ENCODE measurements around the gene DEF6. TPM values are rescaled to one million over a fixed set of nuclear protein-coding genes. Genes with fewer than 3 reads are reported as not detected.
A peak's percentile ranks its signal among the peaks of the same experiment; 100 is the strongest.
"Not testable (repeated sequence)": the region's sequence is repeated elsewhere in the genome, so short reads cannot be mapped to it uniquely, and the experiment has no call there.

Gene DEF6
- total RNA-seq, 2 experiments from 2014 or later, result 89.9 to 90.6 TPM

DNA sequence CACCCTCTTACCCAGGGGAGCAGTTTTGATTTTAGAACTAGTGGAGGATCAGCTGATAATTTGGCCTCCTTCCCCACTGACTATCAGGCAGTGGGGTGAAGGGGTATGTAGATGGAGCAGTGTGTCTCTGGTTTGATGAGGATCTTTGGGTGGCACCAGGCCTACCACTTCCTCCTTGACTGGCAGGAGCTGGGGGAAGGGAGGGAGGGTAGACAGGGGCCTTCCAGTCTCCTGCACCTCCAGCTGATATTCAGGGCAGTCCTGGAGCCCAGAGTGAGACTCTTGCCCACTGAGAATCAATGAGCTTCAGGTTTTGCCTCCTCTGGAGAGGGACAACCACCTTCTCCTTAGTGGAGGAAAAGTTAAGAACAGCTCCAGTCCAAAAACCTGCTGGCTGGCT lies 3.2 kb downstream of the DEF6 start:
- intact Hi-C loops (cut with micrococcal nuclease), result no loop called here
- peak overlapping the region; percentile 81 for H3K4me3 Mint-ChIP-seq
- peaks cover 63% of the 10 kb centered on the region for H3K4me1 Mint-ChIP-seq (ENCODE audit: low read depth)

DNA sequence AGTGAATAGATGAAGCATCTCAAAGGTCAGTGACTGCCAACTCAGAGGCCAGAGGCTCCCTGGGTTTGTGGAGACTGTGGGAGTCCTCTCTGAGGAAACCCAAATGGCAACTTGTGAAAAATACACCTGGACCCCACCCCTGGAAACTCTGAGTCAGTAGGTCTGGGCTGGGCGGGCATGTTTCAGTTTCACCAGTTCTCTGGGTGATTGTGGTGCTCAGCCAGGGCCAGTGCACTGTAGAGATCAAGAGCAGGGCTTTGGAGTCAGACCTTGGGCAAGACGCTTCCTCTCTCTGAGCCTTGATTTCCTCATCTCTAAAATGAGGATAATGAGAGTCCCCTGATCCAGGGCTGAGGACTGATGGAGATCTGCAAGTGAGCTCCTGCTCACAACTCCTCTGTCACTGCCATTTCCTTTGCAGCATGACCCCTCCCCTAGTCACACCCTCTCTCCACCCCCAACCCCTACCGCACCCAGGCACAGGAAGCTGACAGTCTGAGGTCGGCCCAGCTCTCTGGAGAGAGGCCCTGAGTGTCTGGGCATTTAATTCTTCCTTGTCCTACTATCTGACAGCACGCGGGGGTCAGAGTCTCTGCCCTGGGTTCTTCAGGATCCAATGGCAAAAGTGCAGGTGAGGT lies 5.1 kb downstream of the DEF6 start:
- H3K9me3 Mint-ChIP-seq, result no peaks in the 10 kb centered on the region
- peaks cover 31% of the 10 kb centered on the region for H3K36me3 Mint-ChIP-seq (ENCODE audit: low read depth)
- peak; percentile 96 for DNase-seq
- peak overlapping the region; percentile 75 for H3K4me3 Mint-ChIP-seq
- H3K27me3 Mint-ChIP-seq (ENCODE audit: low read depth), result no peaks in the 10 kb centered on the region
- intact Hi-C loops (cut with micrococcal nuclease), result loop anchor here (1.0 to 2.0 kb wide), 6 partner anchors 9 to 818 kb away; partner anchors contain the start of genes FANCE and ZNF76
- CTCF ChIA-PET, result interaction anchor here (0.7 to 2.2 kb wide), 5 partner anchors 9 to 149 kb away, joined by 3 to 9 read pairs (median 4); no protein-coding TSS in a partner anchor
- H3K4me1 Mint-ChIP-seq (ENCODE audit: low read depth), result peaks cover 72% of the 10 kb centered on the region
- peak overlapping the region; percentile 94 for H3K27ac Mint-ChIP-seq

More for the DNA sequence above, 3.2 kb downstream of the DEF6 start:
- peak overlapping the region; percentile 94 for H3K27ac Mint-ChIP-seq
- peaks cover 23% of the 10 kb centered on the region for H3K36me3 Mint-ChIP-seq (ENCODE audit: low read depth)
- DNase-seq, result peak; percentile 63
- CTCF ChIA-PET, result interaction anchor here (0.6 to 7.5 kb wide), 4 partner anchors 29 to 239 kb away, joined by 3 to 188 read pairs (median 53); partner anchors contain the start of genes FANCE and RPL10A
- no peaks in the 10 kb centered on the region for H3K27me3 Mint-ChIP-seq (ENCODE audit: low read depth)
- H3K9me3 Mint-ChIP-seq, result no peaks in the 10 kb centered on the region

DNA sequence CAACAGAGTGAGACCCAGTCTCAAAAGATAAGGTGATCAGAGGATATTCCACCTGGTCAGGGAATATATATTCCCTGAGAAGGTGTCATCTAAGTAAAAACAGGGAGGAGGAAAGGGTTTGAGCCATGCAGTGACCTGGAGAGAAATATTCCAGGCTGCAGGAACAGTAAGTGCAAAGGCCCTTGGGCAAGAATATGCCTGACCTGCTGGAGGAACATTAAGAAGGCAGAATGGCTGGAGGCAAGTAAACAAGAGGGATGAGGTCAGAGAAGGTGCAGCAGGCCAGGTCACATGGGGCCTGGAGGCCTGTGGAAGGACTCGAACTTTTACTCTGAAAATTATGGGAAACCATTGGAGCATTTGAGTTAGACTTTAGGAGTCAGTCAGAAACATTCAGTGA lies 6.7 kb downstream of the DEF6 start:
- intact Hi-C loops (cut with micrococcal nuclease), result no loop called here
- Mint-ChIP-seq H3K4me1 (ENCODE audit: low read depth) (peaks cover 79% of the 10 kb centered on the region), H3K9me3 (no peaks in the 10 kb centered on the region), H3K36me3 (ENCODE audit: low read depth) (peaks cover 35% of the 10 kb centered on the region), H3K4me3 (peak overlapping the region; percentile 17), H3K27ac (peak overlapping the region; percentile 94), H3K27me3 (ENCODE audit: low read depth) (no peaks in the 10 kb centered on the region)
- CTCF ChIA-PET, result interaction anchor here (0.7 to 2.2 kb wide), 3 partner anchors 8 to 24 kb away, joined by 3 to 9 read pairs (median 6); no protein-coding TSS in a partner anchor
- no peak for DNase-seq

DNA sequence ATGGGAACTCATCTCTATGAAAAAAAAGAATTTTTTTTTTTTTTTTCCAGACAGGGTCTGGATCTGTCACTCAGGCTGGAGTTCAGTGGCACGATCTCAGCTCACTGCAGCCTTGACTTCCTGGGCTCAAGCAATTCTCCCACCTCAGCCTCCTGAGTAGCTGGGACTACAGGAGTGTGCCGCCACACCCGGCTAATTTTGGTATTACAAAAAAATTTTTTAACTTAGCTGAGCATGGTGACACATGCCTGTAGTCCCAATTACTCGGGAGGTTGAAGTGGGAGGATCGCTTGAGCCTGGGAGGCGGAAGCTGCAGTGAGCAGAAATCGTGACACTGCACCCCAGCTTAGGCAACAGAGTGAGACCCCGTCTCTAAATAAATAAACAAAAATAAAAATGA lies 7.5 kb downstream of the DEF6 start:
- Mint-ChIP-seq H3K27me3 (ENCODE audit: low read depth) (no peaks in the 10 kb centered on the region), H3K9me3 (no peaks in the 10 kb centered on the region), H3K4me3 (no peak overlapping the region), H3K36me3 (ENCODE audit: low read depth) (peaks cover 37% of the 10 kb centered on the region), H3K4me1 (ENCODE audit: low read depth) (peaks cover 80% of the 10 kb centered on the region), H3K27ac (no peak overlapping the region)
- intact Hi-C loops (cut with micrococcal nuclease), result no loop called here
- CTCF ChIA-PET, result interaction anchor here (0.6 to 1.4 kb wide), 3 partner anchors 9 to 26 kb away, joined by 3 to 6 read pairs (median 3); no protein-coding TSS in a partner anchor
- DNase-seq, result peak; percentile 52

DNA sequence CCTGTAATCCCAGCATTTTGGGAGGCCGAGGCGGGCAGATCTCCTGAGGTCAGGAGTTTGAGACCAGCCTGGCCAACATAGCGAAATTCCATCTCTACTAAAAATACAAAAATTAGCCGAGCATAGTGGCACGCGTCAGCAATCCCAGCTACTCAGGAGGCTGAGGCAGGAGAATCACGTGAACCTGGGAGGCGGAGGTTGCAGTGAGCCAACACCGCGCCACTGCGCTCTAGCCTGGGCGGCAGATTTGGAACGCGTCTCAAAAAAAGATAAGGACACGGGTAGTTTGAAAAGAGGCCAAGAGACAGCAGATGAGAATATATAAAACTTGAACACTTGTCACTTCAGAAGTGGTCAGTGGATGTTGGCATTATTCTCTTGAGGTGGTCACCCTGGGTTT lies 9.5 kb downstream of the DEF6 start:
- peaks cover 80% of the 10 kb centered on the region for H3K4me1 Mint-ChIP-seq (ENCODE audit: low read depth)
- H3K9me3 Mint-ChIP-seq; DNase-seq; H3K4me3 Mint-ChIP-seq; intact Hi-C loops (cut with micrococcal nuclease); H3K27me3 Mint-ChIP-seq (ENCODE audit: low read depth): not testable (repeated sequence)
- peak overlapping the region; percentile 16 for H3K27ac Mint-ChIP-seq
- CTCF ChIA-PET, result interaction anchor here (0.7 to 0.9 kb wide), 2 partner anchors 9 to 13 kb away, joined by 3 to 4 read pairs; no protein-coding TSS in a partner anchor
- H3K36me3 Mint-ChIP-seq (ENCODE audit: low read depth), result peaks cover 42% of the 10 kb centered on the region

DNA sequence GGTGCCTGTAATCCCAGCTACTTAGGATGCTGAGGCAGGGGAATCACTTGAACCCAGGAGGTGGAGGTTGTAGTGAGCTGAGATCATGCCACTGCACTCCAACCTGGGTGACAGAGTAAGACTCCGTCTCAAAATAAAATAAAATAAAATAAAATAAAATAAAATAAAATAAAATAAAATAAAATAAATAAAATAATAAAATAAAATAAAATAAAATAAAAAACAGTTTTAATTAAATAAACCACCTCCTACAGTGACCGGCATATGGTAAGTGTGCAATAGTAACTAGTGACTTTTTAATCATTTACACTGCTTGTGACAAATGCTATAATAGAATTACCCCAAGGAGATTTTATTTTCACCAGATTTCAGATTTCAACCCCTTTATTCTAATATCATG lies 10.9 kb downstream of the DEF6 start:
- H3K27ac Mint-ChIP-seq; H3K27me3 Mint-ChIP-seq (ENCODE audit: low read depth); CTCF ChIA-PET; H3K4me3 Mint-ChIP-seq; H3K9me3 Mint-ChIP-seq; DNase-seq; intact Hi-C loops (cut with micrococcal nuclease): not testable (repeated sequence)
- H3K36me3 Mint-ChIP-seq (ENCODE audit: low read depth), result peaks cover 49% of the 10 kb centered on the region
- H3K4me1 Mint-ChIP-seq (ENCODE audit: low read depth), result peaks cover 79% of the 10 kb centered on the region

DNA sequence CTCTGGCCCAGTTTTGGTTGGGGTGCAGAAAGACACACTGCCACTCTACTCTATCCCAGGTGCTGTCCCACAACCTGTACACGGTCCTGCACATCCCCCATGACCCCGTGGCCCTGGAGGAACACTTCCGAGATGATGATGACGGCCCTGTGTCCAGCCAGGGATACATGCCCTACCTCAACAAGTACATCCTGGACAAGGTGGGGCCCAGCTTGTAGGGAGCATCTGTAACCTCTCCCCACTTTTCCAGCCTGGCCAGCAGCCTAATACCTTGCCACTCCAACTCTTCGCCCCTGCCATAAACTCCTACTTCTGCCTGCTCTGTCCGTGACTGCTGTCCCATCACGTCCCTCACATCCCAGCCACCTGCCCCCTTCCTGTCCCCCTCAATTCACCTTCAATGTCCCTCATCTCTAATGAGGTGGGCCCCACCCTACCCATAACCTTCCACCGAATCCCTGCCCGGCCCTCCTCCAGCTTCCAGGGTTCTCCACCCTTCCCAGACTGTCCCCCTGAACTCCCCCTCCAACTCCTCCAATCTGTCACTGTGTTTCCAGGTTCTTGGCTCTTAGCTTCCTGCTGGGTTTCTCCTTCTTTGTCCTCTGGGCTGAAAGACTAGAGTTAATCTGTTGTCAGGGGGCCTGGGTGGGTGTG lies 12.1 kb downstream of the DEF6 start:
- peak; percentile 3 for DNase-seq
- Mint-ChIP-seq H3K27me3 (ENCODE audit: low read depth) (no peaks in the 10 kb centered on the region), H3K36me3 (ENCODE audit: low read depth) (peaks cover 49% of the 10 kb centered on the region), H3K27ac (peak overlapping the region; percentile 95), H3K9me3 (no peaks in the 10 kb centered on the region), H3K4me1 (ENCODE audit: low read depth) (peaks cover 78% of the 10 kb centered on the region), H3K4me3 (peak overlapping the region; percentile 56)
- CTCF ChIA-PET, result interaction anchor here (0.6 to 3.6 kb wide), 5 partner anchors 10 to 139 kb away, joined by 3 to 19 read pairs (median 8); partner anchors contain the start of gene DEF6
- intact Hi-C loops (cut with micrococcal nuclease), result loop anchor here (1.0 to 2.0 kb wide), 2 partner anchors 11 to 17 kb away; no protein-coding TSS in a partner anchor

DNA sequence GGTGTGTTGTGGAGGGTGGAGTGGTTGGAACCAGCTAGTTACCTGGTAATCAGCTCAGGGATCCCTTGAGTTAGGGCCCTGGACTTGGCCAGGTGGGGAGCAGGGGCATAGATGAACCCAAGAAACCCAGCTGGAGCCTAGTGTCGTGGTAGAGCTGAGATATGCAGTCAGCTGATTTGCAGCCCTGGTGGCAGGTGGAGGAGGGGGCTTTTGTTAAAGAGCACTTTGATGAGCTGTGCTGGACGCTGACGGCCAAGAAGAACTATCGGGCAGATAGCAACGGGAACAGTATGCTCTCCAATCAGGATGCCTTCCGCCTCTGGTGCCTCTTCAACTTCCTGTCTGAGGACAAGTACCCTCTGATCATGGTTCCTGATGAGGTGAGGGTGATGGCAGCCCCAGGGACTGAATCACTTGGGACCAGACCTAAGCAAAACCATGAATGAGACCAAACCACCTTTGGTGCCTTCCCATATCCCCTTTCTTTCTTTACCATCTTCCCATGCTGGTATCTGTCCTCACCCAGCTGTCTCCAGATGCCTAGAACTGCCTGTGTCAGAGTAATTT lies 12.7 kb downstream of the DEF6 start:
- Mint-ChIP-seq H3K27me3 (ENCODE audit: low read depth) (no peaks in the 10 kb centered on the region), H3K9me3 (no peaks in the 10 kb centered on the region), H3K4me3 (peak overlapping the region; percentile 56), H3K27ac (peak overlapping the region; percentile 95), H3K36me3 (ENCODE audit: low read depth) (peaks cover 49% of the 10 kb centered on the region), H3K4me1 (ENCODE audit: low read depth) (peaks cover 81% of the 10 kb centered on the region)
- intact Hi-C loops (cut with micrococcal nuclease), result loop anchor here (1.0 to 2.0 kb wide), 2 partner anchors 12 to 16 kb away; no protein-coding TSS in a partner anchor
- CTCF ChIA-PET, result interaction anchor here (0.7 to 3.6 kb wide), 6 partner anchors 11 to 138 kb away, joined by 4 to 19 read pairs (median 6); partner anchors contain the start of gene DEF6
- DNase-seq, result peak; percentile 63

DNA sequence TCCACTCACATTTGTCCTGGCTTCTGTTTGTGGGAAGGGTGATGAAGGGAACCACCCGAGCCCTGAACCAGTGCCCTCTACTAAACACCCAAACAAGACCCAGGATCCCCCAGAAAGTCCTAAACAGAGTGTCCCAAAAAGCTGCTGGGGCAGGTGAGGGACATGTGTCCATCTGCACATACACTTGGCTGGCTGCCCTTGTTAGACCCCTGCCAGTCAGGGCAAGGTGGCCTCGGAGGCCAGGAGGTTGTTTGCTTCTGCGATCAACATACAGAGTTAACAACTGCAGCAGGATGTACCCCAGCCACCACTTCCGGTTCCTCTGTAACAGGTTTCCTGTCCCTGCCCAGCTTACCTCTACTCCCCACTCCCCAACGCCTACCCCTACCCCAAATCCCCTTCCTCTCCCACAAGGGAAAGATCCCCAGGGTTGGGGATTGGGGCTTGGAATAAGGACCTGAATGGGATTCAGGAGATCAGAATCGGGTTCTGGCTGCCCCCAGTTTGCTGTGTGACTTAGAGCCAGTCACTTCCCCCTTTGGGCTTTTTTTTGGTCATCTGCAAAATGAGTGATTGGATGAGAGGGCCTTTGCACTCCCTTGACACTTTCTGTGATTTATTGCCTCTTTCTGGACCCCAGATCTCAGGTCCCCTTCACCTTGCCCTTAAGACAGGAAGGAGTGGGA lies 13.9 kb downstream of the DEF6 start:
- Mint-ChIP-seq H3K4me1 (ENCODE audit: low read depth) (peaks cover 85% of the 10 kb centered on the region), H3K9me3 (no peaks in the 10 kb centered on the region), H3K4me3 (peak overlapping the region; percentile 61), H3K36me3 (ENCODE audit: low read depth) (peaks cover 48% of the 10 kb centered on the region), H3K27ac (peak overlapping the region; percentile 95), H3K27me3 (ENCODE audit: low read depth) (no peaks in the 10 kb centered on the region)
- DNase-seq, result peak; percentile 71
- intact Hi-C loops (cut with micrococcal nuclease), result loop anchor here (1.0 to 2.0 kb wide), 2 partner anchors 9 to 15 kb away; no protein-coding TSS in a partner anchor
- CTCF ChIA-PET, result interaction anchor here (0.7 to 3.6 kb wide), 6 partner anchors 8 to 161 kb away, joined by 3 to 19 read pairs (median 5); partner anchors contain the start of gene DEF6

DNA sequence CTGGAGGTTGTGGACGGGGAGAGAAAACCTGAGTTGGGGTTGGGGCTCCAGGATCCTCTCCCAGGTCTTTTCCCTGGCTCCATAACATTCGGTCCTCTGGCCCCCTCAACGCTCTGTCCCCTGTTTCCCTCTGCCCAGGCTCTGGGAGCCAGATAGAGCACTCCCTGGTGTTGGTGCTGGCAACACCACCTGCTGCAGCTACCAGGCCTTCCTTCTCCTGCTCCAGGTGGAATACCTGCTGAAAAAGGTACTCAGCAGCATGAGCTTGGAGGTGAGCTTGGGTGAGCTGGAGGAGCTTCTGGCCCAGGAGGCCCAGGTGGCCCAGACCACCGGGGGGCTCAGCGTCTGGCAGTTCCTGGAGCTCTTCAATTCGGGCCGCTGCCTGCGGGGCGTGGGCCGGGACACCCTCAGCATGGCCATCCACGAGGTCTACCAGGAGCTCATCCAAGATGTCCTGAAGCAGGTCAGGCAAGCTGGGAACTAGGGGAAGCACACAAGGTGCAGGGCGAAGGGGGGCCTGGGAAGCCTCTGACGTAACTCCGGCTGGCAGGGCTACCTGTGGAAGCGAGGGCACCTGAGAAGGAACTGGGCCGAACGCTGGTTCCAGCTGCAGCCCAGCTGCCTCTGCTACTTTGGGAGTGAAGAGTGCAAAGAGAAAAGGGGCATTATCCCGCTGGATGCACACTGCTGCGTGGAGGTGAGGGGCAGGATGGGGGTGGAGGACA lies 14.6 kb downstream of the DEF6 start:
- H3K27ac Mint-ChIP-seq, result peak overlapping the region; percentile 95
- CTCF ChIA-PET, result interaction anchor here (0.6 to 3.6 kb wide), 3 partner anchors 9 to 33 kb away, joined by 3 to 19 read pairs (median 5); partner anchors contain the start of gene DEF6
- DNase-seq, result no peak
- peak overlapping the region; percentile 61 for H3K4me3 Mint-ChIP-seq
- H3K36me3 Mint-ChIP-seq (ENCODE audit: low read depth), result peaks cover 45% of the 10 kb centered on the region
- H3K27me3 Mint-ChIP-seq (ENCODE audit: low read depth), result no peaks in the 10 kb centered on the region
- no peaks in the 10 kb centered on the region for H3K9me3 Mint-ChIP-seq
- intact Hi-C loops (cut with micrococcal nuclease), result no loop called here
- H3K4me1 Mint-ChIP-seq (ENCODE audit: low read depth), result peaks cover 81% of the 10 kb centered on the region

DNA sequence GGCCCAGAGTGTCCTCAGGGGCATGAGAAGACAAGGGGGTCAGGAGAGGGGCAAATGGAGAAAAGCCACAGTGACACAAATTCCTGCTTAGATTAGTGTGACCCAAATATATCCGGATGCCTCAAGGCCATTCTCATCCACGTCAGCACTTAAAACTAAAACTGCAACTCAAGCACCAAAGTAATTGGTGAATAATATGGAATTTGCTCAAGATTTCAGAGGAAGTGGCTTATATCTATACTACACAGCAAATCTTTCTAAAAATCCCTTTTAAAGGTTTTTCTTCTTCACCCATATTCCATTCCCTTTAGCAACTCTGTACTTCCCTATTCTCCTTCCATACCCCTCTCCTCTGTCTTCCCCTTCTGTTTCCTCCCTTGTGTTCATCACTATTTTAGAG lies 15.2 kb downstream of the DEF6 start:
- Mint-ChIP-seq H3K4me3 (peak overlapping the region; percentile 22), H3K36me3 (ENCODE audit: low read depth) (peaks cover 48% of the 10 kb centered on the region), H3K4me1 (ENCODE audit: low read depth) (peaks cover 77% of the 10 kb centered on the region), H3K27ac (peak overlapping the region; percentile 95), H3K27me3 (ENCODE audit: low read depth) (no peaks in the 10 kb centered on the region), H3K9me3 (no peaks in the 10 kb centered on the region)
- intact Hi-C loops (cut with micrococcal nuclease), result no loop called here
- CTCF ChIA-PET, result interaction anchor here (1.7 kb wide), 1 partner anchor 10 kb away, joined by 5 read pairs; no protein-coding TSS in a partner anchor
- no peak for DNase-seq
